ENCODE measurements around the gene PRDX3.

The PRDX3 gene

GRCh38 chr10:119222966-119223386 is 44.4 kb upstream of the PRDX3 start:
- Histone ChIP-seq H3K27ac (ENCODE audit: low read depth, low read length, poor library complexity, severe bottlenecking) (no peak overlapping the region), H3K4me2 (ENCODE audit: low read length) (no peak overlapping the region), H4K20me1 (ENCODE audit: insufficient read depth, low read length) (no peaks in the 10 kb centered on the region), H3K9ac (ENCODE audit: low read length) (no peak overlapping the region), H3K9me3 (ENCODE audit: low read length) (no peaks in the 10 kb centered on the region), H3K4me1 (ENCODE audit: insufficient read depth, low read length, severe bottlenecking) (no peaks in the 10 kb centered on the region), H3F3A (ENCODE audit: insufficient read depth, low read length) (no peaks in the 10 kb centered on the region), H3K4me3 (ENCODE audit: low read depth, low read length, poor library complexity, severe bottlenecking) (no peak overlapping the region), H3K27me3 (ENCODE audit: insufficient read depth, low read length) (no peaks in the 10 kb centered on the region; the same call in 1 of the 2 replicates), H3K36me3 (ENCODE audit: insufficient read depth, low read length) (no peaks in the 10 kb centered on the region), H3K79me2 (ENCODE audit: insufficient read depth, low read length) (no peaks in the 10 kb centered on the region), H2AFZ (ENCODE audit: low read length) (no peak overlapping the region), H3K9me2 (ENCODE audit: low read depth, low read length) (no peaks in the 10 kb centered on the region)
- no peak for TF ChIP-seq CTCF (IDR thresholded peaks at IDR 0.05; ENCODE audit: low read length)
- no peak for TF ChIP-seq EZH2 (IDR thresholded peaks at IDR 0.05; ENCODE audit: borderline replicate concordance, low read length)

- H3K9me2 ChIP-seq (ENCODE audit: low read depth, low read length) = no peaks in the 10 kb centered on the region
- H3K36me3 ChIP-seq (ENCODE audit: insufficient read depth, low read length) = no peaks in the 10 kb centered on the region
- no peaks in the 10 kb centered on the region for H3K9me3 ChIP-seq (ENCODE audit: low read length)
- TF ChIP-seq CTCF (IDR thresholded peaks at IDR 0.05; ENCODE audit: low read length) = no peak
- H3K4me3 ChIP-seq (ENCODE audit: low read depth, low read length, poor library complexity, severe bottlenecking) = no peak overlapping the region
- no peaks in the 10 kb centered on the region for H4K20me1 ChIP-seq (ENCODE audit: insufficient read depth, low read length)
- H3K79me2 ChIP-seq (ENCODE audit: insufficient read depth, low read length) = no peaks in the 10 kb centered on the region
- H2AFZ ChIP-seq (ENCODE audit: low read length) = no peak overlapping the region
- no peaks in the 10 kb centered on the region for H3F3A ChIP-seq (ENCODE audit: insufficient read depth, low read length)
- no peak overlapping the region for H3K9ac ChIP-seq (ENCODE audit: low read length)
- no peak overlapping the region for H3K27ac ChIP-seq (ENCODE audit: low read depth, low read length, poor library complexity, severe bottlenecking)
- no peak overlapping the region for H3K4me2 ChIP-seq (ENCODE audit: low read length)
- H3K27me3 ChIP-seq (ENCODE audit: insufficient read depth, low read length) = peaks cover under 1% of the 10 kb centered on the region; the same call in 1 of the 2 replicates
- no peaks in the 10 kb centered on the region for H3K4me1 ChIP-seq (ENCODE audit: insufficient read depth, low read length, severe bottlenecking)
Observed at GRCh38 chr10:119222537-119222936, 43.9 kb upstream of the PRDX3 start.

- Histone ChIP-seq H3K79me2 (ENCODE audit: insufficient read depth, low read length) (no peaks in the 10 kb centered on the region), H3K36me3 (ENCODE audit: insufficient read depth, low read length) (no peaks in the 10 kb centered on the region), H3K4me2 (ENCODE audit: low read length) (no peak overlapping the region), H3K4me1 (ENCODE audit: insufficient read depth, low read length, severe bottlenecking) (no peaks in the 10 kb centered on the region), H3K9me2 (ENCODE audit: low read depth, low read length) (no peaks in the 10 kb centered on the region), H4K20me1 (ENCODE audit: insufficient read depth, low read length) (no peaks in the 10 kb centered on the region), H3F3A (ENCODE audit: insufficient read depth, low read length) (no peaks in the 10 kb centered on the region), H2AFZ (ENCODE audit: low read length) (no peak overlapping the region), H3K9me3 (ENCODE audit: low read length) (no peaks in the 10 kb centered on the region), H3K27ac (ENCODE audit: low read depth, low read length, poor library complexity, severe bottlenecking) (no peak overlapping the region), H3K4me3 (ENCODE audit: low read depth, low read length, poor library complexity, severe bottlenecking) (no peak overlapping the region), H3K27me3 (ENCODE audit: insufficient read depth, low read length) (peaks cover 3% of the 10 kb centered on the region; the same call in 1 of the 2 replicates), H3K9ac (ENCODE audit: low read length) (no peak overlapping the region)
- TF ChIP-seq EZH2 (IDR thresholded peaks at IDR 0.05; ENCODE audit: borderline replicate concordance, low read length) = no peak
- TF ChIP-seq CTCF (IDR thresholded peaks at IDR 0.05; ENCODE audit: low read length) = no peak
Observed at GRCh38 chr10:119221666-119222065, 43.1 kb upstream of the PRDX3 start.
